GM23248 (cell line): ENCODE measurements around the gene RNF125.

Experiments used
- EZH2 ChIP-seq: fragments of 200-600 bp; sonication (generic); IDR thresholded peaks from 2 replicates; pipeline ENCODE4 v1.6.1; 2018; ENCODE audit warnings: antibody characterized with exemption, mild to moderate bottlenecking; ENCODE audit not compliant: insufficient read depth, poor library complexity, severe bottlenecking
- EZH2phosphoT487 ChIP-seq: fragments of 200-600 bp; sonication (generic); IDR thresholded peaks from 2 replicates; pipeline ENCODE4 v1.6.1; 2018; ENCODE audit warnings: antibody characterized with exemption, moderate library complexity, mild to moderate bottlenecking, low read depth; ENCODE audit not compliant: insufficient read depth

GRCh38 chr18:32093102-32093511, 74.5 kb downstream of the RNF125 start:
- TF ChIP-seq EZH2 (no peak), EZH2phosphoT487 (no peak)
